Left hindlimb (tissue), 1 donor: ENCODE data around the gene ATP13A1.

Experiments
- DNase-seq: peaks from one replicate; pipeline ENCODE4 v3.0.0-alpha.2; 2018

The ATP13A1 gene

GRCh38 chr19:19662344-19662743 is 1.1 kb downstream of the ATP13A1 start:
- DNase-seq: no peak

GRCh38 chr19:19661675-19662251 is 1.7 kb downstream of the ATP13A1 start:
- DNase-seq: no peak

GRCh38 chr19:19661141-19661674 is 2.3 kb downstream of the ATP13A1 start:
- no peak for DNase-seq

- peak; percentile 23 for DNase-seq
These were observed 3.7 kb downstream of the ATP13A1 start for GRCh38 chr19:19659646-19660245.

GRCh38 chr19:19657397-19657783 is 6.1 kb downstream of the ATP13A1 start:
- peak; percentile 53 for DNase-seq

- peak; percentile 25 for DNase-seq
These were observed 6.8 kb downstream of the ATP13A1 start for GRCh38 chr19:19656451-19657396.

GRCh38 chr19:19655641-19656343 is 7.7 kb downstream of the ATP13A1 start:
- peak; percentile 27 for DNase-seq

GRCh38 chr19:19655051-19655594 is 8.4 kb downstream of the ATP13A1 start:
- peak; percentile 30 for DNase-seq

GRCh38 chr19:19654441-19654840 is 9.0 kb downstream of the ATP13A1 start:
- peak; percentile 34 for DNase-seq

GRCh38 chr19:19653597-19654147 is 9.8 kb downstream of the ATP13A1 start:
- DNase-seq: peak; percentile 30

GRCh38 chr19:19652482-19653295 is 10.8 kb downstream of the ATP13A1 start:
- peak; percentile 27 for DNase-seq

- peak; percentile 16 for DNase-seq
These were observed 12.4 kb downstream of the ATP13A1 start for GRCh38 chr19:19651076-19651475.

- DNase-seq: peak; percentile 38
These were observed 13.1 kb downstream of the ATP13A1 start for GRCh38 chr19:19650331-19650730.

GRCh38 chr19:19649580-19649995 is 13.9 kb downstream of the ATP13A1 start:
- DNase-seq: peak; percentile 30

GRCh38 chr19:19649155-19649554 is 14.3 kb downstream of the ATP13A1 start:
- DNase-seq: no peak

- DNase-seq: no peak
These were observed 16.2 kb downstream of the ATP13A1 start for GRCh38 chr19:19647037-19647835.

- DNase-seq: no peak
These were observed 18.1 kb downstream of the ATP13A1 start for GRCh38 chr19:19645233-19645870.

- DNase-seq: no peak
These were observed 19.5 kb downstream of the ATP13A1 start for GRCh38 chr19:19644054-19644388.

- peak; percentile 78 for DNase-seq
These were observed 20.1 kb downstream of the ATP13A1 start, which contains the start of gene GMIP for GRCh38 chr19:19643158-19644053. TSS of gene GMIP (minus strand) at chr19:19643657. CDS start at chr19:19643529, 128 bp downstream.
